Stomach smooth muscle (tissue), 2 donors: ENCODE results near the gene VAV2.

ENCODE experiments used
- H3K27ac ChIP-seq: one replicate; pipeline ENCODE4 v1.7.0; 2013; ENCODE audit warnings: mild to moderate bottlenecking, low read length, inconsistent platforms
- H3K27me3 ChIP-seq, 2 donors: one replicate each; pipeline ENCODE4 v1.7.0; 2013; ENCODE audit warnings: low read length in 2 of 2; ENCODE audit not compliant: insufficient read depth in 2 of 2, control insufficient read depth in 1 of 2
- H3K36me3 ChIP-seq, 2 donors: one replicate each; pipeline ENCODE4 v1.7.0; 2013; ENCODE audit warnings: low read length in 2 of 2; ENCODE audit not compliant: control insufficient read depth in 2 of 2, insufficient read depth in 2 of 2
- H3K4me1 ChIP-seq: one replicate; pipeline ENCODE4 v1.7.0; 2013; ENCODE audit warnings: low read length; ENCODE audit not compliant: control insufficient read depth, insufficient read depth
- H3K4me3 ChIP-seq, 2 donors: one replicate each; pipeline ENCODE4 v1.7.0; 2013; ENCODE audit warnings: low read length in 2 of 2
- H3K9ac ChIP-seq, 2 donors: one replicate each; pipeline ENCODE4 v1.7.0; 2013; ENCODE audit warnings: low read length in 2 of 2, mild to moderate bottlenecking in 1 of 2
- H3K9me3 ChIP-seq, 2 donors: one replicate each; pipeline ENCODE4 v1.7.0; 2013; ENCODE audit warnings: low read length in 2 of 2; ENCODE audit not compliant: control insufficient read depth in 2 of 2
- donor health status: healthy.
- donor health status: Pancreatic carcinoma.

Gene VAV2

GRCh38 chr9:133814586-133815208, 177.4 kb downstream of the VAV2 start:
- H3K27me3 ChIP-seq: no peaks in the 10 kb centered on the region
- peaks cover 2% of the 10 kb centered on the region for H3K4me1 ChIP-seq
- no peaks in the 10 kb centered on the region for H3K9me3 ChIP-seq
- peaks cover 0 to 3% of the 10 kb centered on the region in 2 donors for H3K36me3 ChIP-seq
- H3K9ac ChIP-seq: no peak overlapping the region
- H3K27ac ChIP-seq: no peak overlapping the region
- no peak overlapping the region for H3K4me3 ChIP-seq

- no peaks in the 10 kb centered on the region for H3K9me3 ChIP-seq
- no peak overlapping the region for H3K4me3 ChIP-seq
- H3K9ac ChIP-seq: no peak overlapping the region
- H3K27me3 ChIP-seq: no peaks in the 10 kb centered on the region
- peaks cover 2% of the 10 kb centered on the region for H3K4me1 ChIP-seq
- H3K27ac ChIP-seq: no peak overlapping the region
- peaks cover 0 to 4% of the 10 kb centered on the region in 2 donors for H3K36me3 ChIP-seq
Observed at GRCh38 chr9:133813749-133814585, 178.2 kb downstream of the VAV2 start.

- Histone ChIP-seq H3K9me3 (no peaks in the 10 kb centered on the region), H3K27me3 (no peaks in the 10 kb centered on the region), H3K9ac (no peak overlapping the region), H3K36me3 (peaks cover 0 to 6% of the 10 kb centered on the region in 2 donors), H3K4me3 (no peak overlapping the region), H3K4me1 (peaks cover 2% of the 10 kb centered on the region), H3K27ac (no peak overlapping the region)
Observed at GRCh38 chr9:133812941-133813748, 179.0 kb downstream of the VAV2 start.

- Histone ChIP-seq H3K27me3 (no peaks in the 10 kb centered on the region), H3K4me3 (no peak overlapping the region), H3K36me3 (peaks cover 0 to 7% of the 10 kb centered on the region in 2 donors), H3K9me3 (no peaks in the 10 kb centered on the region), H3K4me1 (peaks cover 2% of the 10 kb centered on the region), H3K27ac (no peak overlapping the region), H3K9ac (no peak overlapping the region)
Observed at GRCh38 chr9:133812077-133812868, 179.9 kb downstream of the VAV2 start.

DNA sequence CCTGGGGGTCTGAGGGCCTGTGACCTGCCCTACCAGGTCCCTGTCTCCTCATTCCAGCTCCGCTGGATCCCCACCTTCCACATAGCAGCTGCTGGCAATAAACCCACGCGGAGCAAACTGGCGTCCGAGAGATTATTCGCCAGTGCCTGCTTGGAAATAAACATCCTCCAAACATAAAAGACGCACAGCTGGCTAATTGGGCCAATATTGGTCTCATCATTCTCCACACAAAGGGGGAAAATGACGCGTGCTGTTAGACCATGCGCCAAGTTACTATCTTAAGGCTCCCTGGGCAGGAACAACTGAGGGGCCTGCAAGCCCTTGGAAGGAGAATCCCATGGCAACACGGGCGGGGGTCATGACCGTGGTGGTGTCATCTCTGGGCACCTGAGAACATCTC, 180.7 kb downstream of the VAV2 start:
- Histone ChIP-seq H3K27ac (no peak overlapping the region), H3K9ac (no peak overlapping the region), H3K4me1 (peaks cover 2% of the 10 kb centered on the region), H3K9me3 (no peaks in the 10 kb centered on the region), H3K4me3 (no peak overlapping the region), H3K36me3 (peaks cover 0 to 7% of the 10 kb centered on the region in 2 donors), H3K27me3 (no peaks in the 10 kb centered on the region)

DNA sequence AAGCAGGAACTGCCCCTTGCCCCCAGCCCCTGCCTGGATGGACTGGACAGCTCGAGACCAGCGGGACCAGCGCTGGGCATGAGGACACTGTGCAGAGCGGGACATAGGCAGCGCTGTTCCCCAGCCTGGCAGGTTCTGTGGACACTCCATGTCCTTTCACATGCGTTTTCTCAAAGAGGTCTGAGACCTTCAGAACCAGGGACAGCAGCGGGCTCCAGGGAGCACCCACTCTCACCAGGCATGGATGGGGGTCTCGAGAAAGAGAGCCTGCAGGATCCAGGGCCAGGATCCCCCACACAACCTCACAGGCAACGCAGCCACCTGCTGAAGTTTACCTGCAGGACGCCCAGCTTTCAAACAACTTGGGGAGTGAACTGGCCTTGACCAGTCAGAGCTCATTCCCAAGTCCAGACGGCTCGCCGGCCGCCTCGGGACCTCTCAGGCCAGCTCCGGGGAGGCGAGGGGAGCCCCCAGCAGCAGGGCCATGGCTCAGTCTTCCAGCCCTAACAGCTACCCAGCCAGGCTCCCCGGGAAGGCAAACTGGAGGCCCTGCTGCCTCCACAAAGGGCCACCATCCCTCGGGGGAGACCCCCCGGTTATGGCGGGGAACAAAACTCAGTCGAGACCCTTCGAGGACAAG, 181.4 kb downstream of the VAV2 start:
- Histone ChIP-seq H3K9me3 (no peaks in the 10 kb centered on the region), H3K36me3 (peaks cover 0 to 7% of the 10 kb centered on the region in 2 donors)

DNA sequence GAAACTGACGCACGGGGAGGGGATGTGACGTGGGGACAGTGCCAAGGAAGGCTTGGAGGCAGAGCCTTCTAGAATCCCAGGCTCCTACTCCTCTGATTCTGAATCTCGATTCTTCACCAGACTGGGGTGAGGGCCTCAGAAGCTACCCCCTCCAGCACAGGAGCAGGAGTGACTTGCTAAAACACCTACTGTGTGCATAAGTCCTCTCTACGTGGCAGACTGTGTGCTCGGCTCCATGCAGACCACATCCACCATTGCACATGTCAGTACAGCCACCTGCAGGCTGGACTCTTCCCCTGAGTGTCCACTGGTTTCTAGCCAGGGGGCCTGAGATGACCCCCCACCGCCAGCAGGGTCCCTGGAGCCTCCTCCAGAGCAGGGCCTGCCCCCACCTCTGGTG, 182.8 kb downstream of the VAV2 start:
- Histone ChIP-seq H3K9me3 (no peaks in the 10 kb centered on the region), H3K4me3 (no peak overlapping the region), H3K27ac (no peak overlapping the region), H3K4me1 (peaks cover 2% of the 10 kb centered on the region), H3K27me3 (no peaks in the 10 kb centered on the region), H3K9ac (no peak overlapping the region), H3K36me3 (peaks cover 0 to 7% of the 10 kb centered on the region in 2 donors)

More for the DNA sequence above, 181.4 kb downstream of the VAV2 start:
- no peak overlapping the region for H3K27ac ChIP-seq
- H3K4me1 ChIP-seq: peaks cover 2% of the 10 kb centered on the region
- H3K9ac ChIP-seq: no peak overlapping the region
- no peaks in the 10 kb centered on the region for H3K27me3 ChIP-seq
- H3K4me3 ChIP-seq: no peak overlapping the region

- Histone ChIP-seq H3K27me3 (no peaks in the 10 kb centered on the region), H3K4me1 (no peaks in the 10 kb centered on the region), H3K9me3 (no peaks in the 10 kb centered on the region), H3K9ac (no peak overlapping the region), H3K27ac (no peak overlapping the region), H3K36me3 (peaks cover 0 to 7% of the 10 kb centered on the region in 2 donors), H3K4me3 (no peak overlapping the region)
Observed at GRCh38 chr9:133807818-133808217, 184.3 kb downstream of the VAV2 start.

DNA sequence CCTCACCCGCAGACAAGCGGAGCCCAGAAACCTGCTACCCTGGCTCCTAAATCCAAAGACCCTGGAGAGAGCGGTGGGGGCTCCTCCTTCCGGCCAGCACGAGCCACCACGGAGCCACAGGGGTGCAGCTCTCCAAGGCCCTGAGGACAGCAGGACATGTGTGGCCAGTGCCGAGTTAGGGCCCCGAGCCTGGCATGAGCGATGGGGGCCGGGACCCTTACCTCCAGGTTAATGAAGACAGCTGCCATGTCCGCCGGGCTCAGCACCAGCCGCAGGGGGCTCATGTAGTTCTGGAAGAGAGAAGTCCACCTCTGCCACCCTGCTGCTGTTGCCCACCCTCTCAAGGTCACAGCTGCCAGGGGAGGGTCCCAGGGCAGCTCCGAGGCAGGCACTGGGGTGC, 185.1 kb downstream of the VAV2 start:
- Histone ChIP-seq H3K9ac (no peak overlapping the region), H3K4me1 (no peaks in the 10 kb centered on the region), H3K36me3 (peaks cover 0 to 7% of the 10 kb centered on the region in 2 donors), H3K27ac (no peak overlapping the region), H3K9me3 (no peaks in the 10 kb centered on the region), H3K4me3 (no peak overlapping the region), H3K27me3 (no peaks in the 10 kb centered on the region)

GRCh38 chr9:133806623-133807010, 185.5 kb downstream of the VAV2 start:
- H3K4me3 ChIP-seq: no peak overlapping the region
- no peak overlapping the region for H3K9ac ChIP-seq
- H3K36me3 ChIP-seq: peaks cover 0 to 7% of the 10 kb centered on the region in 2 donors
- no peaks in the 10 kb centered on the region for H3K4me1 ChIP-seq
- no peak overlapping the region for H3K27ac ChIP-seq
- H3K27me3 ChIP-seq: no peaks in the 10 kb centered on the region
- no peaks in the 10 kb centered on the region for H3K9me3 ChIP-seq
